Lower lobe of right lung (tissue), 2 donors: ENCODE data around the gene DBR1. TPM values are rescaled to one million over a fixed set of nuclear protein-coding genes. Genes with fewer than 3 reads are reported as not detected.

Source experiments
- ATAC-seq, 2 donors: fragments of 200-7000 bp; cut with Tn5 transposase; one replicate each; pipeline ENCODE4 v1.9.1; 2020 to 2022; ENCODE audit warnings: mild to moderate bottlenecking in 2 of 2, moderate library complexity in 2 of 2
- DNase-seq: peaks from one replicate; pipeline ENCODE4 v3.0.0-alpha.2; 2020
- H3K27ac ChIP-seq: fragments of 200-600 bp; one replicate; pipeline ENCODE4 v1.8.0; 2022
- H3K27me3 ChIP-seq: fragments of 200-600 bp; one replicate; pipeline ENCODE4 v1.8.0; 2022; ENCODE audit warnings: low read depth
- H3K36me3 ChIP-seq: fragments of 200-600 bp; one replicate; pipeline ENCODE4 v1.8.0; 2022; ENCODE audit warnings: mild to moderate bottlenecking
- H3K4me1 ChIP-seq: fragments of 200-600 bp; one replicate; pipeline ENCODE4 v1.8.0; 2022
- H3K4me3 ChIP-seq: fragments of 200-600 bp; one replicate; pipeline ENCODE4 v1.8.0; 2022; ENCODE audit warnings: mild to moderate bottlenecking
- H3K9me3 ChIP-seq: fragments of 200-600 bp; one replicate; pipeline ENCODE4 v1.8.0; 2022
- CTCF ChIP-seq: fragments of 200-600 bp; IDR thresholded peaks from one replicate; pipeline ENCODE4 v1.8.0; 2022; ENCODE audit warnings: antibody characterized with exemption, mild to moderate bottlenecking
- intact Hi-C: fragments of 100-400 bp; cut with DNase I; formaldehyde crosslinking; loops from one replicate; pipeline ENCODE4 v1.11.0; 2022
- total RNA-seq: library from RNA; stranded (reverse); fragmentation: NEBNext Ultra II Directional; extraction: Animal tissue kit (Norgen Biotek cat#: 25700); gene quantifications from one replicate; pipeline ENCODE4 v1.2.1, GENCODE V29; 2021
- donor health status: DM: no; HTN: yes; CAD: no; lungs with severe emphysema.

DBR1 gene
- total RNA-seq, 1 donor from 2014 or later, result 17.5 TPM

- Histone ChIP-seq H3K27me3 (no peaks in the 10 kb centered on the region), H3K9me3 (no peaks in the 10 kb centered on the region), H3K4me1 (peaks cover 19% of the 10 kb centered on the region), H3K36me3 (no peaks in the 10 kb centered on the region), H3K27ac (no peak overlapping the region), H3K4me3 (no peak overlapping the region)
- TF ChIP-seq CTCF, result no peak
- DNase-seq (no peak), ATAC-seq (no peak)
- intact Hi-C loops, result no loop called here
These were observed 61.4 kb downstream of the DBR1 start for GRCh38 chr3:138113326-138113725.

- DNase-seq (no peak), ATAC-seq (no peak)
These were observed 62.4 kb downstream of the DBR1 start for GRCh38 chr3:138112362-138112761.

More at GRCh38 chr3:138112362-138112761, 62.4 kb downstream of the DBR1 start:
- intact Hi-C loops, result no loop called here
- Histone ChIP-seq H3K9me3 (no peaks in the 10 kb centered on the region), H3K4me3 (no peak overlapping the region), H3K27ac (no peak overlapping the region), H3K4me1 (peaks cover 19% of the 10 kb centered on the region), H3K36me3 (no peaks in the 10 kb centered on the region), H3K27me3 (no peaks in the 10 kb centered on the region)
- no peak for TF ChIP-seq CTCF

Other genes starting within 250 kb of the DBR1 start
- gene CLDN18, start 164.8 kb downstream of the DBR1 start, total RNA-seq, result 162 TPM
- gene DZIP1L, start 59.3 kb downstream of the DBR1 start, total RNA-seq, result 19.9 TPM
- gene A4GNT, start 42.5 kb downstream of the DBR1 start, total RNA-seq, result 0.41 TPM
- gene ARMC8, start 12.4 kb upstream of the DBR1 start, total RNA-seq, result 45.3 TPM
- gene NME9, start 154.9 kb upstream of the DBR1 start, total RNA-seq, result 3.5 TPM
- gene MRAS, start 173.7 kb upstream of the DBR1 start, total RNA-seq, result 55.4 TPM